K562 (cell line): ENCODE results near the gene CHST8. TPM values are rescaled to one million over a fixed set of nuclear protein-coding genes. Genes with fewer than 3 reads are reported as not detected.

Experiments
- ATAC-seq: fragments of 200-7000 bp; cut with Tn5 transposase; 3 replicates; pipeline ENCODE4 v1.9.1; 2020; ENCODE audit warnings: moderate library complexity
- BruUV-seq: library from RNA; stranded (reverse); fragments of 400-500 nt; replicated peaks from 2 replicates; lab custom pipeline; 2021; lab: Mats Ljungman, UMichigan
- CTCF ChIA-PET: fragments of 300-600 bp; formaldehyde crosslinking; extraction: SDS; loops from one replicate; lab custom pipeline; 2021; ENCODE audit warnings: low intra/inter-chr PET ratio; lab: Yijun Ruan, JAX
- POLR2A ChIA-PET: fragments of 300-600, 350-650 bp; sonication (Branson Sonifier 250); formaldehyde crosslinking; extraction: SDS; loops from one replicate; lab custom pipeline; 2021; ENCODE audit warnings: antibody characterized with exemption, inconsistent platforms; lab: Yijun Ruan, JAX
- DNase-seq, 4 experiments: peaks; one replicate each; pipeline versions ENCODE4 v3.0.0 to v3.0.0-alpha.2; 2011 to 2018; ENCODE audit warnings: low spot score in 3 of 4, mixed read lengths in 3 of 4; ENCODE audit errors: extremely low read depth in 1 of 4
- FAIRE-seq: peaks from 2 replicates; lab custom pipeline; 2011; peaks lifted over from hg19 to GRCh38; lab: Jason Lieb, UNC
- H2AFZ ChIP-seq: 2 replicates; pipeline ENCODE4 v1.6.0; 2011; ENCODE audit warnings: low read depth, low read length, control low read depth, inconsistent platforms
- H3K27ac ChIP-seq: fragments of 200-600 bp; 3 replicates; pipeline ENCODE4 v1.8.0; 2011; ENCODE audit warnings: low read depth, mild to moderate bottlenecking, control low read depth, inconsistent platforms, low read length, moderate library complexity, mixed read lengths; ENCODE audit errors: extremely low read depth
- H3K27me3 ChIP-seq, 2 experiments: fragments of 300-600 bp in 1 of 2; 2 replicates in 1 of 2; 3 replicates in 1 of 2; pipeline versions ENCODE4 v1.6.0 to v1.8.0; 2011; ENCODE audit warnings: inconsistent platforms in 2 of 2, low read length in 2 of 2, mild to moderate bottlenecking in 1 of 2, mixed read lengths in 1 of 2, moderate library complexity in 1 of 2; ENCODE audit not compliant: control insufficient read depth in 2 of 2, insufficient read depth in 2 of 2
- H3K36me3 ChIP-seq: fragments of 300-600 bp; 3 replicates; pipeline ENCODE4 v1.8.0; 2011; ENCODE audit warnings: mild to moderate bottlenecking, low read length, inconsistent platforms; ENCODE audit not compliant: control insufficient read depth, insufficient read depth
- H3K4me1 ChIP-seq, 2 experiments: fragments of 200-600 bp in 1 of 2; replicated peaks in 1 of 2; 2 replicates in 1 of 2; 3 replicates in 1 of 2; pipeline versions ENCODE4 v1.5.1 to v1.8.0; 2011; ENCODE audit warnings: inconsistent platforms in 2 of 2, low read length in 2 of 2, mild to moderate bottlenecking in 1 of 2, mixed read lengths in 1 of 2, moderate library complexity in 1 of 2; ENCODE audit not compliant: control insufficient read depth in 2 of 2, insufficient read depth in 2 of 2
- H3K4me2 ChIP-seq: 2 replicates; pipeline ENCODE4 v1.6.1; 2011; ENCODE audit warnings: low read length, control low read depth, inconsistent platforms, mixed read lengths; ENCODE audit not compliant: insufficient read depth
- H3K4me3 ChIP-seq: fragments of 200-600 bp; sonication (generic), shearing (Covaris generic); 2 replicates; pipeline ENCODE4 v1.5.1; 2016; ENCODE audit warnings: control low read depth, inconsistent platforms
- H3K79me2 ChIP-seq: fragments of 200-600 bp; 3 replicates; pipeline ENCODE4 v1.8.0; 2011; ENCODE audit warnings: low read length, inconsistent platforms; ENCODE audit not compliant: control insufficient read depth, insufficient read depth
- H3K9ac ChIP-seq, 2 experiments: 2 replicates each; pipeline versions ENCODE4 v1.6.0 to v1.6.1; 2011; ENCODE audit warnings: low read depth in 2 of 2, low read length in 2 of 2, control low read depth in 1 of 2, inconsistent platforms in 1 of 2, mild to moderate bottlenecking in 1 of 2, mixed read lengths in 1 of 2; ENCODE audit not compliant: insufficient read depth in 1 of 2
- H3K9me1 ChIP-seq: one replicate; pipeline ENCODE4 v1.6.0; 2011; ENCODE audit warnings: inconsistent platforms, mild to moderate bottlenecking, low read length, moderate library complexity; ENCODE audit not compliant: control insufficient read depth, insufficient read depth
- H3K9me3 ChIP-seq: replicated peaks from 2 replicates; pipeline ENCODE4 v1.5.1; 2011; ENCODE audit warnings: low read depth, low read length, inconsistent platforms; ENCODE audit not compliant: control insufficient read depth, insufficient read depth
- H4K20me1 ChIP-seq: replicated peaks from 2 replicates; pipeline ENCODE4 v1.6.1; 2011; ENCODE audit warnings: low read length, inconsistent platforms, mixed read lengths; ENCODE audit not compliant: control insufficient read depth, insufficient read depth
- ELF4 ChIP-seq: fragments of 450-650 bp; formaldehyde crosslinking; IDR thresholded peaks from 2 replicates; pipeline ENCODE4 v1.4.0; 2022; ENCODE audit warnings: missing genetic modification characterization
- GATAD2A ChIP-seq: fragments of 450-650 bp; IDR thresholded peaks from 2 replicates; pipeline ENCODE4 v1.6.1; 2017
- HNRNPH1 ChIP-seq: fragments of 200-400 bp; formaldehyde crosslinking; optimal IDR thresholded peaks from 2 replicates; pipeline ENCODE3; 2017; ENCODE audit warnings: low read depth, mild to moderate bottlenecking, low read length, moderate library complexity
- TEAD1 ChIP-seq, 2 experiments: fragments of 450-650 bp in 1 of 2; sonication (generic) in 1 of 2; formaldehyde crosslinking; IDR thresholded peaks; 2 replicates each; pipeline versions ENCODE4 v1.4.0 to v1.8.0; 2020 to 2022; ENCODE audit warnings: mild to moderate bottlenecking in 2 of 2, missing genetic modification reagents in 1 of 2
- THAP12 ChIP-seq: fragments of 250-450 bp; sonication (Bioruptor Pico); IDR thresholded peaks from 2 replicates; pipeline ENCODE4 v1.9.0; 2021; ENCODE audit warnings: mild to moderate bottlenecking, inconsistent platforms
- WHSC1 ChIP-seq: IDR thresholded peaks from one replicate; pipeline ENCODE4 v1.6.1; 2012; ENCODE audit warnings: low read length, control low read depth, inconsistent platforms
- ZNF263 ChIP-seq: sonication (generic); formaldehyde crosslinking; IDR thresholded peaks from 2 replicates; pipeline ENCODE4 v1.8.0; 2022; ENCODE audit warnings: mild to moderate bottlenecking, missing genetic modification reagents, borderline replicate concordance
- ZNF696 ChIP-seq: fragments of 250-450 bp; sonication (Bioruptor Pico); conservative IDR thresholded peaks from 2 replicates; pipeline ENCODE4 v1.4.0; 2020; ENCODE audit warnings: mild to moderate bottlenecking, moderate library complexity
- WGBS: fragments of 100-300 bp; shearing (Covaris generic); methylation state at CpG from one replicate; pipeline ENCODE4 v1.1.6; 2016; ENCODE audit warnings: low coverage, mixed read lengths; ENCODE audit not compliant: insufficient coverage; ENCODE audit errors: missing lambda C conversion rate; 5-methylcytosine and 5-hydroxymethylcytosine counted together
- in situ Hi-C: fragments of 300-500 bp; cut with MboI; formaldehyde crosslinking; loops from 4 replicates; pipeline ENCODE4 v1.15.0; 2018; ENCODE audit warnings: inconsistent platforms, mixed read lengths
- intact Hi-C: fragments of 100-400 bp; cut with micrococcal nuclease; formaldehyde crosslinking; loops from 2 replicates; pipeline ENCODE4 v1.14.2; 2022
- polyA plus RNA-seq, 8 experiments: library from polyadenylated mRNA; depleted of rRNA in 4 of 8; stranded (reverse) in 5 of 8; unstranded in 3 of 8; fragments of >200 nt; fragmentation: Nextera tagmentation in 2 of 8; fragmentation: Illumina TruSeq in 1 of 8; extraction: Ambion mirVana in 2 of 8; extraction: Trizol in 1 of 8; gene quantifications; 2 replicates each; pipeline versions ENCODE4 v1.2.1 to v1.2.3, GENCODE V29; 2011 to 2014; ENCODE audit warnings: inconsistent platforms in 1 of 8, missing spikeins in 1 of 8
- total RNA-seq, 7 experiments: library from RNA; depleted of rRNA in 6 of 7; stranded (reverse); fragments of >200 nt in 6 of 7; fragmentation: Illumina TruSeq in 2 of 7; extraction: Trizol in 2 of 7; gene quantifications; 2 replicates each; pipeline versions ENCODE4 v1.2.1 to v1.2.3, GENCODE V29; 2011 to 2021; ENCODE audit warnings: low replicate concordance in 1 of 7

The CHST8 gene
- total and polyA plus RNA-seq, 9 of the 15 experiments (the other 6 are each of a cell fraction or from before 2014, with no cell fraction given): 0.11 TPM; not detected in 8

GRCh38 chr19:33654840-33655508 lies 33.2 kb downstream of the CHST8 start (continued):
- TF ChIP-seq HNRNPH1: no peak
- no peak for TF ChIP-seq TEAD1 (CRISPR knock-in tag; IDR thresholded peaks at IDR 0.05)

- ChIA-PET CTCF (no interaction called here), POLR2A (interaction anchor here (0.6 to 0.7 kb wide), 3 partner anchors 9 to 181 kb away, joined by 3 to 5 read pairs (median 4); no protein-coding TSS in a partner anchor)
- ATAC-seq: no peak
- Histone ChIP-seq H3K4me2 (peak overlapping the region; percentile 46; the same call in 1 of the 2 replicates), H3K27ac (no peak overlapping the region), H3K36me3 (no peaks in the 10 kb centered on the region), H3K79me2 (no peaks in the 10 kb centered on the region), H4K20me1 (no peaks in the 10 kb centered on the region), H3K27me3 (peaks cover 0 to 2% of the 10 kb centered on the region in 2 experiments; a peak in 2 of 5 replicates), H3K9me1 (no peaks in the 10 kb centered on the region), H3K4me1 (no peaks in the 10 kb centered on the region), H2AFZ (peak overlapping the region; percentile 83), H3K9me3 (no peaks in the 10 kb centered on the region), H3K9ac (no peak overlapping the region), H3K4me3 (no peak overlapping the region)
- 6% methylated on average over 5 of the region's 5 CpGs for WGBS
- in situ Hi-C loops (no loop called here), intact Hi-C loops (no loop called here)
- TF ChIP-seq ZNF263 (CRISPR knock-in tag) (no peak), ZNF696 (CRISPR knock-in tag) (no peak), THAP12 (CRISPR knock-in tag) (no peak), GATAD2A (no peak), WHSC1 (no peak), ELF4 (CRISPR knock-in tag) (no peak)
- BruUV-seq: no TSS peak
- FAIRE-seq: no peak
- no peak for DNase-seq
Observed at GRCh38 chr19:33659835-33660234, 38.1 kb downstream of the CHST8 start.
